IMR-90 (cell line): ENCODE measurements around the gene GLIS1. TPM values are rescaled to one million over a fixed set of nuclear protein-coding genes. Genes with fewer than 3 reads are reported as not detected.

Source experiments
- ATAC-seq: fragments of 200-7000 bp; cut with Tn5 transposase; 2 replicates; pipeline ENCODE4 v1.9.1; 2020; ENCODE audit warnings: low read depth, mild to moderate bottlenecking, moderate library complexity
- BruUV-seq: library from RNA; stranded (reverse); fragments of 400-500 nt; replicated peaks from 2 replicates; lab custom pipeline; 2021; lab: Mats Ljungman, UMichigan
- CTCF ChIA-PET: fragments of 300-600 bp; formaldehyde crosslinking; extraction: SDS; loops from one replicate; lab custom pipeline; 2021; ENCODE audit warnings: antibody characterized with exemption; lab: Yijun Ruan, JAX
- POLR2A ChIA-PET: fragments of 300-600 bp; sonication (Branson Sonifier 250); formaldehyde crosslinking; loops from one replicate; lab custom pipeline; 2022; ENCODE audit warnings: antibody characterized with exemption; ENCODE audit not compliant: unreplicated experiment; lab: Charles Lee
- DNase-seq: peaks from one replicate; pipeline ENCODE4 v3.0.0; 2013
- H2AFZ ChIP-seq: replicated peaks from 2 replicates; pipeline ENCODE3; 2013; ENCODE audit warnings: low read length, mild to moderate bottlenecking; ENCODE audit not compliant: poor library complexity
- H2AK5ac ChIP-seq: 2 replicates; pipeline ENCODE4 v1.6.1; 2013; ENCODE audit warnings: low read depth, low read length, inconsistent platforms
- H2AK9ac ChIP-seq: replicated peaks from 2 replicates; pipeline ENCODE3; 2013; ENCODE audit warnings: mild to moderate bottlenecking, low read depth, low read length, moderate library complexity; ENCODE audit not compliant: poor library complexity
- H2BK120ac ChIP-seq: 2 replicates; pipeline ENCODE4 v1.6.1; 2013; ENCODE audit warnings: low read depth, low read length, inconsistent platforms
- H2BK15ac ChIP-seq: 3 replicates; pipeline ENCODE4 v1.6.1; 2013; ENCODE audit warnings: low read depth, low read length, inconsistent platforms
- H2BK20ac ChIP-seq: 2 replicates; pipeline ENCODE4 v1.6.1; 2013; ENCODE audit warnings: low read depth, mild to moderate bottlenecking, inconsistent platforms, low read length, moderate library complexity
- H2BK5ac ChIP-seq: 2 replicates; pipeline ENCODE4 v1.6.1; 2013; ENCODE audit warnings: mild to moderate bottlenecking, low read depth, low read length, inconsistent platforms; ENCODE audit not compliant: poor library complexity, severe bottlenecking
- H3K14ac ChIP-seq: replicated peaks from 2 replicates; pipeline ENCODE4 v1.6.1; 2013; ENCODE audit warnings: low read depth, low read length, inconsistent platforms
- H3K18ac ChIP-seq: 2 replicates; pipeline ENCODE4 v1.6.1; 2013; ENCODE audit warnings: low read depth, low read length, control low read depth
- H3K23ac ChIP-seq: 2 replicates; pipeline ENCODE4 v1.6.1; 2013; ENCODE audit warnings: low read depth, low read length, inconsistent platforms
- H3K27ac ChIP-seq: 2 replicates; pipeline ENCODE4 v1.5.1; 2013; ENCODE audit warnings: mild to moderate bottlenecking, control low read depth, low read length; ENCODE audit not compliant: insufficient read depth
- H3K27me3 ChIP-seq: 2 replicates; pipeline ENCODE4 v1.6.1; 2013; ENCODE audit warnings: low read length; ENCODE audit not compliant: control insufficient read depth, insufficient read depth
- H3K36me3 ChIP-seq: 2 replicates; pipeline ENCODE4 v1.6.1; 2013; ENCODE audit warnings: low read length, mixed read lengths; ENCODE audit not compliant: control insufficient read depth, insufficient read depth
- H3K4ac ChIP-seq: 2 replicates; pipeline ENCODE4 v1.6.1; 2013; ENCODE audit warnings: low read depth, low read length, inconsistent platforms
- H3K4me1 ChIP-seq: 2 replicates; pipeline ENCODE4 v1.6.1; 2013; ENCODE audit warnings: low read length, mixed read lengths; ENCODE audit not compliant: control insufficient read depth, insufficient read depth
- H3K4me2 ChIP-seq: 2 replicates; pipeline ENCODE4 v1.6.1; 2013; ENCODE audit warnings: low read depth, mild to moderate bottlenecking, control low read depth, low read length, moderate library complexity
- H3K4me3 ChIP-seq: 2 replicates; pipeline ENCODE4 v1.5.1; 2013; ENCODE audit warnings: low read depth, mild to moderate bottlenecking, control low read depth, low read length, moderate library complexity; ENCODE audit not compliant: insufficient read depth
- H3K56ac ChIP-seq: 2 replicates; pipeline ENCODE4 v1.6.1; 2013; ENCODE audit warnings: low read length, inconsistent platforms; ENCODE audit not compliant: insufficient read depth; ENCODE audit errors: extremely low read depth
- H3K79me1 ChIP-seq, 2 experiments: 2 replicates each; pipeline ENCODE4 v1.6.1; 2013; ENCODE audit warnings: low read length in 2 of 2, inconsistent platforms in 1 of 2, low read depth in 1 of 2
- H3K9ac ChIP-seq: 2 replicates; pipeline ENCODE4 v1.6.1; 2013; ENCODE audit warnings: low read depth, low read length, control low read depth
- H3K9me1 ChIP-seq: 2 replicates; pipeline ENCODE4 v1.6.1; 2013; ENCODE audit warnings: low read length, inconsistent platforms; ENCODE audit not compliant: insufficient read depth
- H3K9me3 ChIP-seq: 2 replicates; pipeline ENCODE4 v1.6.1; 2013; ENCODE audit warnings: low read length; ENCODE audit not compliant: control insufficient read depth, insufficient read depth
- H4K20me1 ChIP-seq: 2 replicates; pipeline ENCODE4 v1.6.1; 2013; ENCODE audit warnings: low read length, inconsistent platforms; ENCODE audit not compliant: insufficient read depth
- H4K5ac ChIP-seq: 2 replicates; pipeline ENCODE4 v1.6.1; 2013; ENCODE audit warnings: mild to moderate bottlenecking, low read depth, low read length, control low read depth
- H4K8ac ChIP-seq, 2 experiments: 2 replicates each; pipeline ENCODE4 v1.6.1; 2013; ENCODE audit warnings: low read depth in 2 of 2, low read length in 2 of 2, control low read depth in 1 of 2, inconsistent platforms in 1 of 2
- H4K91ac ChIP-seq: 2 replicates; pipeline ENCODE4 v1.6.1; 2013; ENCODE audit warnings: low read depth, low read length, inconsistent platforms; ENCODE audit not compliant: insufficient read depth
- BHLHE40 ChIP-seq: fragments of 150-350 bp; IDR thresholded peaks from 2 replicates; pipeline ENCODE4 v1.6.1; 2016; ENCODE audit warnings: mild to moderate bottlenecking, low read depth, low read length
- CEBPB ChIP-seq: IDR thresholded peaks from 2 replicates; pipeline ENCODE4 v1.6.1; 2012; ENCODE audit warnings: low read depth, low read length, improper control_type of control experiment
- CHD1 ChIP-seq: IDR thresholded peaks from 2 replicates; pipeline ENCODE4 v1.6.1; 2012; ENCODE audit warnings: low read depth, low read length, improper control_type of control experiment
- CTCF ChIP-seq: conservative IDR thresholded peaks from 2 replicates; pipeline ENCODE4 v1.5.1; 2012; ENCODE audit warnings: mild to moderate bottlenecking, low read depth, low read length, improper control_type of control experiment
- ELK1 ChIP-seq: fragments of 150-350 bp; IDR thresholded peaks from 2 replicates; pipeline ENCODE4 v1.6.1; 2016; ENCODE audit warnings: low read depth, mild to moderate bottlenecking, low read length, moderate library complexity, borderline replicate concordance
- FOS ChIP-seq: fragments of 150-350 bp; IDR thresholded peaks from 2 replicates; pipeline ENCODE4 v1.6.1; 2016; ENCODE audit warnings: low read depth, low read length
- MAFK ChIP-seq: IDR thresholded peaks from 2 replicates; pipeline ENCODE4 v1.6.1; 2012; ENCODE audit warnings: low read depth, low read length, improper control_type of control experiment
- MAZ ChIP-seq: IDR thresholded peaks from 2 replicates; pipeline ENCODE4 v1.6.1; 2012; ENCODE audit warnings: low read depth, mild to moderate bottlenecking, low read length, improper control_type of control experiment, moderate library complexity, borderline replicate concordance
- MXI1 ChIP-seq: IDR thresholded peaks from 2 replicates; pipeline ENCODE4 v1.6.1; 2012; ENCODE audit warnings: low read depth, mild to moderate bottlenecking, low read length, moderate library complexity, borderline replicate concordance
- NFE2L2 ChIP-seq: fragments of 150-350 bp; IDR thresholded peaks from 2 replicates; pipeline ENCODE4 v1.6.1; 2016; ENCODE audit warnings: low read depth, mild to moderate bottlenecking, low read length
- POLR2A ChIP-seq: IDR thresholded peaks from 2 replicates; pipeline ENCODE4 v1.6.1; 2012; ENCODE audit warnings: mild to moderate bottlenecking, low read depth, low read length
- RAD21 ChIP-seq: IDR thresholded peaks from 2 replicates; pipeline ENCODE4 v1.6.1; 2012; ENCODE audit warnings: low read length, improper control_type of control experiment
- RCOR1 ChIP-seq: IDR thresholded peaks from 2 replicates; pipeline ENCODE4 v1.6.1; 2012; ENCODE audit warnings: mild to moderate bottlenecking, low read length, improper control_type of control experiment; ENCODE audit not compliant: insufficient replicate concordance
- SMC3 ChIP-seq: fragments of 150-350 bp; IDR thresholded peaks from 2 replicates; pipeline ENCODE4 v1.6.1; 2016; ENCODE audit warnings: low read depth, mild to moderate bottlenecking, antibody characterized with exemption, low read length, moderate library complexity
- WGBS, 2 experiments: methylation state at CpG; one replicate each; pipeline versions ENCODE4 v1.1.5 to v1.1.7; 2013; ENCODE audit warnings: missing lambda C conversion rate in 2 of 2; ENCODE audit not compliant: insufficient read length in 1 of 2; ENCODE audit errors: extremely low coverage in 2 of 2; 5-methylcytosine and 5-hydroxymethylcytosine counted together
- dilution Hi-C: fragments of 300-500 bp; cut with HindIII; formaldehyde crosslinking; loops from one replicate; pipeline ENCODE4 v1.14.3; 2018; ENCODE audit warnings: low sequenced_read_pairs; ENCODE audit not compliant: unreplicated experiment
- in situ Hi-C: fragments of 300-500 bp; cut with MboI; formaldehyde crosslinking; loops from 3 replicates; pipeline ENCODE4 v1.14.3; 2019; ENCODE audit warnings: low sequenced_read_pairs, inconsistent platforms, mixed read lengths
- intact Hi-C: fragments of 100-400 bp; cut with micrococcal nuclease; formaldehyde crosslinking; loops from 2 replicates; pipeline ENCODE4 v1.10.0; 2022
- polyA plus RNA-seq, 3 experiments: library from polyadenylated mRNA; depleted of rRNA; stranded (reverse); fragments of >200 nt; gene quantifications; 2 replicates each; pipeline ENCODE4 v1.2.3, GENCODE V29; 2012; ENCODE audit warnings: low replicate concordance in 1 of 3
- total RNA-seq: library from RNA; depleted of rRNA; stranded (reverse); fragments of >200 nt; gene quantifications from 2 replicates; pipeline ENCODE4 v1.2.3, GENCODE V29; 2012

GLIS1 gene
- total and polyA plus RNA-seq, 2 of the 4 experiments (the other 2 are of a cell fraction): 0.18 to 2.3 TPM

GRCh38 chr1:53595906-53596305, 143.1 kb downstream of the GLIS1 start:
- no peak overlapping the region for H2AFZ ChIP-seq
- in situ Hi-C loops: no loop called here
- H3K9ac ChIP-seq: no peak overlapping the region
- dilution Hi-C loops: no loop called here
- H3K56ac ChIP-seq: no peak overlapping the region
- H3K23ac ChIP-seq: no peak overlapping the region
- no peak overlapping the region for H3K4ac ChIP-seq
- no peak overlapping the region for H3K4me3 ChIP-seq
- no peak overlapping the region for H2BK120ac ChIP-seq
- H3K27ac ChIP-seq: no peak overlapping the region
- no peak overlapping the region for H2BK5ac ChIP-seq
- H3K27me3 ChIP-seq: no peaks in the 10 kb centered on the region
- H4K8ac ChIP-seq: no peak overlapping the region
- H3K4me1 ChIP-seq: peaks cover 5% of the 10 kb centered on the region; the same call in 1 of the 2 replicates
- no TSS peak for BruUV-seq
- H4K5ac ChIP-seq: no peak overlapping the region
- H3K4me2 ChIP-seq: no peak overlapping the region
- H2AK5ac ChIP-seq: no peak overlapping the region
- no peak overlapping the region for H2AK9ac ChIP-seq
- H3K79me1 ChIP-seq: no peaks in the 10 kb centered on the region
- no peak overlapping the region for H2BK15ac ChIP-seq
- no peak overlapping the region for H3K18ac ChIP-seq
- no peak overlapping the region for H2BK20ac ChIP-seq
- H3K36me3 ChIP-seq: peaks cover 9% of the 10 kb centered on the region; the same call in 1 of the 2 replicates
- H3K9me1 ChIP-seq: 0 out of 2 replicates have a peak, but pooled peaks cover 4% of the 10 kb centered on the region
- WGBS, 2 experiments: 82% methylated on average over 2 of the region's 7 CpGs; no CpG with 5 or more reads in 1 of the 2 experiments
- no peak overlapping the region for H3K14ac ChIP-seq
- H4K91ac ChIP-seq: no peak overlapping the region
- DNase-seq (no peak), ATAC-seq (no peak)
- ChIA-PET POLR2A (no interaction called here), CTCF (no interaction called here)
- intact Hi-C loops: no loop called here
- TF ChIP-seq RAD21 (no peak), RCOR1 (no peak), MXI1 (no peak), NFE2L2 (no peak), CEBPB (no peak), CTCF (no peak), ELK1 (no peak), CHD1 (no peak), BHLHE40 (no peak), SMC3 (no peak), POLR2A (no peak), MAZ (no peak), MAFK (no peak), FOS (no peak)
- no peaks in the 10 kb centered on the region for H3K9me3 ChIP-seq
- H4K20me1 ChIP-seq: peaks cover 9% of the 10 kb centered on the region
